OCI-LY7 (cell line): Measurements from ENCODE around the gene AK5. TPM values are rescaled to one million over a fixed set of nuclear protein-coding genes. Genes with fewer than 3 reads are reported as not detected.

ENCODE experiments used
- BruUV-seq: library from RNA; stranded (reverse); fragments of 400-500 nt; replicated peaks from 2 replicates; lab custom pipeline; 2021; lab: Mats Ljungman, UMichigan
- CTCF ChIA-PET: fragments of 300-600 bp; sonication (Branson Sonifier 250); formaldehyde crosslinking; loops from one replicate; lab custom pipeline; 2022; ENCODE audit warnings: antibody characterized with exemption; ENCODE audit not compliant: unreplicated experiment; lab: Charles Lee
- POLR2A ChIA-PET: fragments of 300-600 bp; sonication (Branson Sonifier 250); formaldehyde crosslinking; loops from one replicate; lab custom pipeline; 2022; ENCODE audit warnings: antibody characterized with exemption; lab: Charles Lee
- DNase-seq: peaks from one replicate; pipeline ENCODE4 v3.0.0-alpha.2; 2015; ENCODE audit warnings: low spot score
- H2AFZ ChIP-seq: fragments of 200-600 bp; sonication (generic), shearing (Covaris generic); 2 replicates; pipeline ENCODE4 v1.6.1; 2014; ENCODE audit warnings: mild to moderate bottlenecking, antibody characterized with exemption, low read length, moderate library complexity
- H3K27ac ChIP-seq: fragments of 200-600 bp; sonication (generic); 2 replicates; pipeline ENCODE4 v1.5.1; 2014; ENCODE audit warnings: mixed run types, low read depth, mild to moderate bottlenecking, moderate library complexity, low read length, inconsistent platforms; ENCODE audit not compliant: poor library complexity, severe bottlenecking
- H3K36me3 ChIP-seq: fragments of 200-600 bp; sonication (generic); 2 replicates; pipeline ENCODE4 v1.6.1; 2014; ENCODE audit warnings: mild to moderate bottlenecking, antibody characterized with exemption, low read length, moderate library complexity, mixed read lengths; ENCODE audit not compliant: insufficient read depth
- H3K4me1 ChIP-seq: fragments of 200-600 bp; sonication (generic); 2 replicates; pipeline ENCODE4 v1.5.1; 2014; ENCODE audit warnings: mild to moderate bottlenecking, low read length; ENCODE audit not compliant: insufficient read depth, poor library complexity, severe bottlenecking
- H3K4me2 ChIP-seq: fragments of 200-600 bp; sonication (generic); 2 replicates; pipeline ENCODE4 v1.6.1; 2014; ENCODE audit warnings: mild to moderate bottlenecking, low read length
- H3K4me3 ChIP-seq: fragments of 200-600 bp; sonication (generic); 2 replicates; pipeline ENCODE4 v1.5.1; 2014; ENCODE audit warnings: mild to moderate bottlenecking, low read depth, low read length; ENCODE audit not compliant: poor library complexity, severe bottlenecking
- H3K79me2 ChIP-seq: fragments of 200-600 bp; sonication (generic); 2 replicates; pipeline ENCODE4 v1.6.1; 2016; ENCODE audit warnings: low read depth, mild to moderate bottlenecking, low read length, moderate library complexity, mixed read lengths; ENCODE audit not compliant: insufficient read depth
- H3K9me2 ChIP-seq: fragments of 200-600 bp; sonication (generic); 2 replicates; pipeline ENCODE4 v1.6.1; 2016; ENCODE audit warnings: mild to moderate bottlenecking, low read length, mixed read lengths; ENCODE audit not compliant: insufficient read depth
- H3K9me3 ChIP-seq: fragments of 200-600 bp; sonication (generic); 2 replicates; pipeline ENCODE4 v1.6.1; 2014; ENCODE audit warnings: mild to moderate bottlenecking, mixed run types, low read length, mixed read lengths
- H4K20me1 ChIP-seq: fragments of 200-600 bp; sonication (generic); 2 replicates; pipeline ENCODE4 v1.6.1; 2014; ENCODE audit warnings: mild to moderate bottlenecking, antibody characterized with exemption, low read length, moderate library complexity, mixed read lengths; ENCODE audit not compliant: insufficient read depth
- EZH2phosphoT487 ChIP-seq: fragments of 200-600 bp; sonication (generic); IDR thresholded peaks from 2 replicates; pipeline ENCODE4 v1.6.1; 2018; ENCODE audit warnings: low read depth, borderline replicate concordance, mild to moderate bottlenecking, mixed run types, antibody characterized with exemption, low read length, moderate library complexity, mixed read lengths
- intact Hi-C: fragments of 100-400 bp; cut with micrococcal nuclease; formaldehyde crosslinking; loops from one replicate; pipeline ENCODE4 v1.10.0; 2022; ENCODE audit not compliant: unreplicated experiment
- total RNA-seq, 2 experiments: library from RNA; depleted of rRNA in 1 of 2; stranded (reverse); fragments of >200 nt in 1 of 2; shearing (Covaris generic) in 1 of 2; gene quantifications; 2 replicates each; pipeline ENCODE4 v1.2.3, GENCODE V29; 2014 to 2022
- TF ChIP-seq, protein P1 (sequence below): fragments of 200-600 bp; sonication (generic); conservative IDR thresholded peaks from 2 replicates; pipeline ENCODE4 v1.5.1; 2014; ENCODE audit warnings: mild to moderate bottlenecking, antibody characterized with exemption, low read length, moderate library complexity, mixed read lengths

The AK5 gene
- total RNA-seq, 2 experiments from 2014 or later = not detected

DNA sequence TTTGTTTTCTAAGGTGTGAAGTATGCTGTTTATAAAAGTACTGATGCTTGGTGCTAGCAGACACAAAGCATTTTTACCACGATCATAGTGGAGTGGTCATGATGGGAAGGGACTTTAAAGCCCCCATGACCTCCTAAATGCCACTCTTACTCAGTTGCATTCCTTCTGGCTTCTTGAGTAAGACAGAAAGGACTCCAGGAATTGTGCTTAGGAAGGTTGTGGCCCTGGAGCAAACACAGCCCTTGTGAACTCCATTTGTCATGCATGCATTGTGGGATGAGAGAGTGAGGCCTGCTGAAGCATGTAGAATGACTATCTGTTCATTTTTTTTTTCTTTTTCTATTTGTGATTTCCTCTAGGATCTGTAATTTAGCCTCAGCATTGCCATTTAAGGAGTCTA lies 34.2 kb downstream of the AK5 start:
- H3K9me2 ChIP-seq = no peaks in the 10 kb centered on the region
- intact Hi-C loops = no loop called here
- no peak overlapping the region for H3K27ac ChIP-seq
- no peak overlapping the region for H3K4me2 ChIP-seq
- BruUV-seq = no TSS peak
- no peaks in the 10 kb centered on the region for H3K9me3 ChIP-seq
- ChIA-PET CTCF (no interaction called here), POLR2A (interaction anchor here (0.6 kb wide), 1 partner anchor 24 kb away, joined by 3 read pairs; no protein-coding TSS in a partner anchor)
- no peaks in the 10 kb centered on the region for H3K79me2 ChIP-seq
- H3K4me1 ChIP-seq = no peaks in the 10 kb centered on the region
- no peaks in the 10 kb centered on the region for H4K20me1 ChIP-seq
- TF ChIP-seq EZH2phosphoT487 = no peak
- TF ChIP-seq, protein P1, sequence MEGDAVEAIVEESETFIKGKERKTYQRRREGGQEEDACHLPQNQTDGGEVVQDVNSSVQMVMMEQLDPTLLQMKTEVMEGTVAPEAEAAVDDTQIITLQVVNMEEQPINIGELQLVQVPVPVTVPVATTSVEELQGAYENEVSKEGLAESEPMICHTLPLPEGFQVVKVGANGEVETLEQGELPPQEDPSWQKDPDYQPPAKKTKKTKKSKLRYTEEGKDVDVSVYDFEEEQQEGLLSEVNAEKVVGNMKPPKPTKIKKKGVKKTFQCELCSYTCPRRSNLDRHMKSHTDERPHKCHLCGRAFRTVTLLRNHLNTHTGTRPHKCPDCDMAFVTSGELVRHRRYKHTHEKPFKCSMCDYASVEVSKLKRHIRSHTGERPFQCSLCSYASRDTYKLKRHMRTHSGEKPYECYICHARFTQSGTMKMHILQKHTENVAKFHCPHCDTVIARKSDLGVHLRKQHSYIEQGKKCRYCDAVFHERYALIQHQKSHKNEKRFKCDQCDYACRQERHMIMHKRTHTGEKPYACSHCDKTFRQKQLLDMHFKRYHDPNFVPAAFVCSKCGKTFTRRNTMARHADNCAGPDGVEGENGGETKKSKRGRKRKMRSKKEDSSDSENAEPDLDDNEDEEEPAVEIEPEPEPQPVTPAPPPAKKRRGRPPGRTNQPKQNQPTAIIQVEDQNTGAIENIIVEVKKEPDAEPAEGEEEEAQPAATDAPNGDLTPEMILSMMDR = no peak
- H3K36me3 ChIP-seq = no peaks in the 10 kb centered on the region
- no peak overlapping the region for H2AFZ ChIP-seq
- DNase-seq = no peak
- no peak overlapping the region for H3K4me3 ChIP-seq

DNA sequence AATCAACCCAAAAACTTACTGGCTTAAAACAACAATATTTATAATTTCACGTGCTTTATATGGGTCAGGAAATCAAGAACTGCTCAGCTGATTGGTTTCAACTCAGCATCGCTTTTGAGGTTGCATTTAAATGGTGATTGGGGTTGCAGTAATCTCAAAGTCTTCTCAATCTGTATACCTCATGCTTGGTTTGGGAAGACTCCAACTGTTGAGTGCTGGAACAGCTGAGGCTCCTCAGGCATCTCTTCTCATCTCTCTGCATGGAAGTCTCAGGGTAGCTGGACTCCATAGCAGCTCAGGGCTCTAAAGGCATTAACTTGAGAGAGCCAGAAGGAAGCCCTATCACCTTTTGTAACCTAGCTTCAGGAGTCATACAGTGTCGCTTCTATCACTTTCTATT lies 35.1 kb downstream of the AK5 start:
- DNase-seq = no peak
- Histone ChIP-seq H3K36me3 (no peaks in the 10 kb centered on the region), H3K79me2 (no peaks in the 10 kb centered on the region), H3K9me3 (no peaks in the 10 kb centered on the region), H2AFZ (no peak overlapping the region), H3K4me3 (no peak overlapping the region), H4K20me1 (no peaks in the 10 kb centered on the region), H3K27ac (no peak overlapping the region), H3K4me2 (no peak overlapping the region), H3K9me2 (no peaks in the 10 kb centered on the region), H3K4me1 (no peaks in the 10 kb centered on the region)
- POLR2A ChIA-PET = interaction anchor here (0.6 to 0.7 kb wide), 2 partner anchors 178 to 701 kb away, joined by 3 read pairs; no protein-coding TSS in a partner anchor
- no TSS peak for BruUV-seq
- TF ChIP-seq EZH2phosphoT487 = no peak
- TF ChIP-seq, protein P1 = no peak
- CTCF ChIA-PET = no interaction called here
- intact Hi-C loops = no loop called here

DNA sequence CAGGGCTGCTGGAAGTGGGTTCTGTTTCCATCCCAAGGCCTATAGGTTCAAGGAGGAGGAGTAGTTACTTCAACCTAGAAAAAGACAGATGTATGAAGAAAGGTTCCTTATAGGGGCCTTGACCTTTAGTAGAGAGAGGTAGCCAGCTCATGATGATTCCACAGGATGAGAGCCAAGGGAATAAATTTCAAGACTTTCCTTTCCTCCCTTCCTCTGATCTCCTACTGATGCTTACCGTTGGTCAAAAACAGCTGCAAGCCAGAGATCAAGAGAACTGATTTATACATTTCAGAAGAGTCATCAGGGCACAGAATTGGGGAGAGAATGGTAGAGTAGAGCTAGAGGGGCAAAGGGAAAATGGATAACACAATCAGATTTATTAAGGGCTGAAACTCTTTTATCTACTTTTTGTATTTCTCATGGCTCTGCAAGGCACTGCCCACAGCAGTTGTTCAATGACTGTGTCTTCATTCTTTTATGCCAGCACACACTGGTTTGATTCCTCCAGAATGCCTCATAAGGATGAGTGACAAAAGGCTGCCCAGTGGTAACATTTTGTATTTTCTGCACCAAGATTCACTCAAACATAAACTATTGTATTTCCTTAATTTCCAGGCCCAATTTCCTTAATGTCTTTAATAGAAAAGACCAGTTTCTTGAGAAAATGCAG lies 37.4 kb downstream of the AK5 start:
- no peak for DNase-seq
- no peaks in the 10 kb centered on the region for H3K9me2 ChIP-seq
- no peaks in the 10 kb centered on the region for H4K20me1 ChIP-seq
- ChIA-PET POLR2A (interaction anchor here (0.5 kb wide), 1 partner anchor 1333 kb away, joined by 4 read pairs; no protein-coding TSS in a partner anchor), CTCF (no interaction called here)
- H3K36me3 ChIP-seq = no peaks in the 10 kb centered on the region
- no peaks in the 10 kb centered on the region for H3K9me3 ChIP-seq
- H3K4me1 ChIP-seq = no peaks in the 10 kb centered on the region
- TF ChIP-seq EZH2phosphoT487 = no peak
- TF ChIP-seq, protein P1 = no peak
- no peak overlapping the region for H2AFZ ChIP-seq
- H3K79me2 ChIP-seq = no peaks in the 10 kb centered on the region
- no peak overlapping the region for H3K4me3 ChIP-seq
- intact Hi-C loops = no loop called here
- no TSS peak for BruUV-seq
- no peak overlapping the region for H3K27ac ChIP-seq
- H3K4me2 ChIP-seq = no peak overlapping the region
